GM19324 (cell line): ENCODE results near the gene CUL5.

Experiments used
- ATAC-seq: cut with Tn5 transposase; IDR thresholded peaks from one replicate; pipeline ENCODE4 v1.9.1; 2021; ENCODE audit warnings: mild to moderate bottlenecking, moderate library complexity; ENCODE audit not compliant: unreplicated experiment, low FRiP score

CUL5 gene

DNA sequence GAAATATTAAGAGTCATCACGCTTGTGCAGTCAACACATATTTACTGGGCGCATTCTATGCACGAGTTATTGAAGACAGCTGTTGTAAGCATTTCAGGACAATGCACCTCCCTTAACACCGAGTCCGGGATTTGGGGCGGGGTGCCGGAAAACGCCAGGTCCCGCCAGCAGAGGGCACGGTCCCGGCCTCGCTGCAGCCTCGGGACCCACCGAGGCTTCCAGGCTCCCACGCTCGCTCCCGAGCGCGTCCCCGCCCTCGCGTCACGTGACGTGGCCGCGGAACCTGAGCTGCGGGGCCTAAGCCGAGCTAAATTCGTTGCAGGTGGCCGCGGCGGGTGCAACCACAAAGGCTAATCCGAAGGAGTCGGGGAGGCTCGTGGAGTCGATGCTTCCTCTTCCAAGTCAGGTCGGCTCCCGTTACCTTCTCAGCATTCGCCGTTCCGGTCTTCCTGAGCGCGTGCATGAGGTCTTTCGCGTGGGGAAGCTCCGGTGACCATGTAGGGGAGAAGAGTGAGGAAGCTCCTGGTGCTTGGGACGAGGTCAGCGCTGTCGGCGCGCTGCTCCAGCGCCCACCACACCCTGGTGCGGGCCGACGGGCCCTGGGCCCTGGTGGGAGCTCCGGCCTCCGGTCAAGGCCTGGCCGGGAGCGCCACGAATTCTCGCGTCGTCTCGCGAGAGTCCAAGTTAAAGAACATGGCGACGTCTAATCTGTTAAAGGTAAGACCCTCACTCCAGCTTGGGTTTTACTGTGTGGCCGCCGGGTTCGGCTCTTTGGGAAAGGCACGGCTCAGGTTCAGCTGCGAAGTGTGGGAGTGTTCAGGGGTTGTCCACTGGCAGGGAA, at the start of gene CUL5:
Gene CUL5, plus strand, starts transcription at position 243 of the 841 bp plus-strand sequence. Its CDS starts 451 bp downstream, at position 694.
- peak; percentile 90 for ATAC-seq

DNA sequence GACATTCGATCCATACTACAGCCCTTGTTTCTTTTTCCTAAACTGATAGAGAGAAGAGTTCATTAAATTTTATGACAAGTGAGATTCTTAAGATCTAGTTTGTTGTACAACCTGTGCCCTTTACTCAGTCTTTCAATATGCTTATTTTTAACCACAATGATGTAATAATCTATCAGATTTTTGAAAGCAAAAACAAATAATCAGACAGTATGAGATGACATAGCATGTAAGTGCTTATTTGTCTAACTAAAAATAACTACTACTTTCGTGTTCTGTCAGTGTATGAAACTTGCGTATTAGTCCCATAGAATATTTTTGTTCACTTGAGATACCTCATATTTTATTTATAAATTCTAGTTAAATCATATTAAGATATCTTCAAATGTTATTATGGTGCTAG, 47.2 kb upstream of the CUL5 start:
- no peak for ATAC-seq

DNA sequence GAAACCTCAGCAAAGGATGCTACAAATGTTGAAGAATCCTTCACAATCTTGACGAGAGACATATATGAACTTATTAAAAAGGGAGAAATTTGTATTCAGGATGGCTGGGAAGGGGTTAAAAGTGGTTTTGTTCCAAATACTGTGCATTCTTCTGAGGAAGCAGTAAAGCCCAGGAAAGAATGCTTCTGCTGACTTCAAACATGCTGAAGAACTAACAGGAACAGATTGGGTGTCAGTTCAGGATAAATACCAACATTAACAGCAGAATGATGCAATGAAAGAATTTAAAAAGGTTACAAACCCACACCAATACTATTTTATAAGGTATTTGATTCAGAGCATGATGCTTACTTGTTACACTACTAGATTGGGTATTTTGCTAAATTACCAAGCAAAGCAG, 46.5 kb upstream of the CUL5 start:
- ATAC-seq: no peak

DNA sequence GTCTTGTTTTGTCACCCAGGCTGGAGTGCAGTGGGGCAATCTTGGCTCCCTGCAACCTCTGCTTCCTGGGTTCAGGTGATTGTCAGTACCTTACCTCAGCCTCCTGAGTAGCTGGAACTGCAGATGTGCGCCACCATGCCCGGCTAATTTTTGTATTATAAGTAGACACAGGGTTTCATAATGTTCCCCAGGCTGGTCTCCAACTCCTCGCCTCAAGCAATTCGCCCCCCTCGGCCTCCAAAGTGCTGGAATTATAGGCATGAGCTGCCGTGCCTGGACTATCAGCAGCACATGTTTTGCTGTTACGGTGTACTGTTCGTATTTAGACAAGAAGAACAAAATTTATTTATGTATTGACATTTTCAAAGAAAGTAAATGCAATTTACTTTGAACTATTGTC, 45.6 kb upstream of the CUL5 start:
- no peak for ATAC-seq

- ATAC-seq: no peak
These were observed 39.5 kb upstream of the CUL5 start for GRCh38 chr11:107969219-107969618.

- ATAC-seq: no peak
These were observed 38.6 kb upstream of the CUL5 start for GRCh38 chr11:107970049-107970448.

DNA sequence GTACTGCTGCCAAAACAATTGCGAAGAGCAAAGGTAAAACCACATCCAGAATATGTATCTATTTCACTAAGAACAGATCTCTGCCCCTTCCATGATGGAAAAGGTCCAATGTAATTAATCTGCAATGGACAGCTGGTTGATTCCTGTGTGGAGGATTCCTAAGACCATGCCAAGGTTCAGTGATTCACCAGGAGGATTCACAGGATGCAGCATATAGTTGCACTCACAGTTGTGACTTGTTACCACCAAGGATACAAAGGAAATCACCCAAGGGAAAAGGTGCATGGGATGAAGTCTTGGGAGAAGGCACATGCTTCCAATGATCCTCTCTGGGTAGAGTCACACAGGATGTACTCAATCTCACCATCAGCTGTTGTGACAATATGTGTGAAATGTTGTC, 35.1 kb upstream of the CUL5 start:
- ATAC-seq: no peak

DNA sequence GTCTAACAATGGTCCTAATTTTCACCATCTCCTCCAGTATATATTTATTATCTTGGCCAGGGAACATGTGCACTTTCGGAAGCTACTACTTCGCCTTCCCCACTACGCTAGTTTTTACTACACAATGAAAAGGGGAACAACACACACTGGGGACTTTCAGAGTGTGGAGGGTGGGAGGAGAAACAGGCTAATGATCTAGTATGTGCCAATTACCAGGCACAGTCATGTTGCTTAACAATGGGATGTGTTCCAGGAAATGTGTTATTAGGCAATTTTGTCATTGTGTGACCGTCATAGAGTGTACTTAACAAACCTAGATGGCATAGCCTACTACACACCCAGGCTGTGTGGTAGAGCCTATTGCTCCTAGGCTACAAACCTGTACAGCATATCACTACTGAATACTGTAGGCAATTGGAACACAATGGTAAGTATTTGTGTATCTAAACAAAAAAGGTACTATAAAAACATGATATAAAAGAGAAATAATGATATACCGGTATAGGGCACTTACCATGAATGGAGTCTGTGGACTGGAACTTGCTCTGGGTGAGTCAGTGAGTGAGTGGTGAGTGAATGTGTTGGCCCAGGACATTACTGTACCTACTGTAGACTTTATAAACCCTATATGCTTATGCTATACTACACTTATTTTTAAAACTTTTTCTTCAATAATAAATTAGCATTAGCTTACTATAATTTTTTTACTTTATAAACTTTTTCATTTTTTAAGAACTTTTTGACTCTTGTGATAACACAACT, 20.1 kb upstream of the CUL5 start:
- no peak for ATAC-seq

- ATAC-seq: no peak
These were observed 16.8 kb upstream of the CUL5 start for GRCh38 chr11:107991868-107992414.

- no peak for ATAC-seq
These were observed 12.5 kb upstream of the CUL5 start for GRCh38 chr11:107996006-107996776.

DNA sequence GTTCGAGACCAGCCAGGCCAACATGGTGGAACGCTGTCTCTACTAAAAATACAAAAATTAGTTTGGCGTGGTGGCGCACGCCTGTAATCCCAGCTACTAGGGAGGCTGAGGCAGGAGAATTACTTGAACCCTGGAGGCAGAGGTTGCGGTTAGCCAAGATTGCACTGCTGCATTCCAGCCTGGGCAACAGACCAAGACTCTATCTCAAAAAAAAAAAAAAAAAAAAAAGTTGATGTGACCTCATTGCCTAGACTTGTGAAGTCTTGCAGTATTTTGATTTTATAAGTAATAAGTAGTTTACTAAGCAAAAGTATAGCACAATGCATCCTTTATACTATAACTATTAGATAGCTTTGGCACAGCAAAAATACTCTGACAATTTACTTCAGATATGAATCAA, 9.9 kb upstream of the CUL5 start:
- ATAC-seq: no peak

- ATAC-seq: no peak
These were observed 8.8 kb upstream of the CUL5 start for GRCh38 chr11:107999759-108000455.

DNA sequence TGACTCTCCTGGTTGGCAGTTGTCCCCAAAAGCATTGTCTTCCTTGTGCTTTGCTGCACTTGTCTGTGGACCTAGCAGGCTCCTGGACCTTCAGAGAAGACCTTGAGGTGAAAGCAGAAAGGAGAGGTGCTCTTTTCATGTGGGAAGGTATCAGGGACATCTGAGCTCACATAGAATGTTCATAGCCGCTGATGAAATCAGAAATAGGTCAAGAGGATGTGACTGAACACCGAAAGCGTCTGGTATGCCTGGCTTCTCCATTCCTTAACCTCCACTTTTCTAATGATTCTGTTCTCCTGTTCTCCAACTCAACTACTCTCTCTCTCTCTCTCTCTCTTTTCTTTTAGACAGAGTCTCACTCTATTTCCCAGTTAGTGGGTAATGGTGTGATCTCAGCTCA, 6.2 kb upstream of the CUL5 start:
- no peak for ATAC-seq

- no peak for ATAC-seq
These were observed 5.1 kb upstream of the CUL5 start for GRCh38 chr11:108003623-108004022.

GRCh38 chr11:108007819-108008218, 879 bp upstream of the CUL5 start:
- no peak for ATAC-seq

GRCh38 chr11:108009497-108010370, 1.0 kb downstream of the CUL5 start:
- peak; percentile 12 for ATAC-seq

- ATAC-seq: no peak
These were observed 3.5 kb downstream of the CUL5 start for GRCh38 chr11:108012139-108012725.

DNA sequence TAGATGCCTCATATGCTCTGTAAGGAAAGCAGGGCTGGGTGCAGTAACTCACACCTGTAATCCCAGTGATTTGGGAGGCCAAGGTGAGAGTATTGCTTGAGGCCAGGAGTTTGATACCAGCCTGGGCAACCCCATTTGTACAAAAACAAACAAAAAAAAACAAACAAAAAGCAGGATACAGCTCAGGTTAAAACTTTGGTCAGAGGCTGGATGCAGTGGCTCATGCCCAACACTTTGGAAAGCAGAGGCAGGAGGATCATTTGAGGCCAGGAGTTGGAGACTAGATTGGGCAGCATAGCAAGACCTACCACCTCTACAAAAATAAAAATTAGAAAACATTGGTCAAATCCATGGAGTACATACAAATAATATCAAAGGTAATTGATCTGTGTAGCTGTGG, 7.9 kb downstream of the CUL5 start:
- ATAC-seq: no peak

- no peak for ATAC-seq
These were observed 10.0 kb downstream of the CUL5 start for GRCh38 chr11:108018708-108019107.
